Measurements from ENCODE around the gene MTMR3.
A peak's percentile ranks its signal among the peaks of the same experiment; 100 is the strongest.

The MTMR3 gene

GRCh38 chr22:30002861-30003486 lies 120.0 kb downstream of the MTMR3 start:
- no peak for DNase-seq (ENCODE audit: low spot score)

DNA sequence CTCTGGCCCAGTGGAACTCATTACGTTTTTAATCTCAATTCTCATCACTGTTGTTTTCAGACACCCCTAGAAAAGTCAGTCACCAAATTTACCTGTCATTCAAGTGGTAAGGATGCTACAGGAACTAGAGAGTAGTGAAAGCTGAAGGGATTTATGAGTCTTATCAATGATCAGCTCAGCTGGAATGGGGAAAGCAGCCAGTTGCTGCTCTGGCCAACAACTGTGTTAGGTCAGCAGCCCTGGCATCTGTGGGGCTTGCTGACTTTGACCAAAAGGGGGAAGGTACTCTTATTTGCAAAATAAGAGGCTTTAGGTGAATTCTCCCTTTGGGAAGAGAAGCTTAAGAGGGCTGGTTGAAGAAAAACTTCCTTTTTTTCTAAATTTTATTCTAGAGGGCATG lies 121.1 kb downstream of the MTMR3 start:
- no peak for DNase-seq (ENCODE audit: low spot score)

DNA sequence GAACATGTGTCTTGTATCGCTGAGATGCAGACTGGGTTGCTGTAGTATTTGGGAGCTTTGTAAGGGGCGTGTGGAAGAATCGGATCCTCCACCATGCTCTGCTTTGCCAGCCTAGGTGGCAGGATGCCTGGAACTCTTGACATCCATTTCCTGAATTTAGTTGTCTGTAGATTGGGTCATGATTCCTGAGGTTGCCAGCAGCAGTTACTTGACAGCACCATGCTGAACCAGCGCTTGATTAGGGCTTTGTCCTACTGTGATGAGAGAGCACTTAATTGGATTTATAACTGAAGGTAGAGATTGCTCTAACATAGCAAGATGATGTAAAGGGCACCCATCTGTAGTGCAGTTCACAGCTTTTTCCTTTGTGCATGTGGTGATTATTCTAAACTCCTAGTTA lies 121.7 kb downstream of the MTMR3 start:
- DNase-seq (ENCODE audit: low spot score) = no peak

DNA sequence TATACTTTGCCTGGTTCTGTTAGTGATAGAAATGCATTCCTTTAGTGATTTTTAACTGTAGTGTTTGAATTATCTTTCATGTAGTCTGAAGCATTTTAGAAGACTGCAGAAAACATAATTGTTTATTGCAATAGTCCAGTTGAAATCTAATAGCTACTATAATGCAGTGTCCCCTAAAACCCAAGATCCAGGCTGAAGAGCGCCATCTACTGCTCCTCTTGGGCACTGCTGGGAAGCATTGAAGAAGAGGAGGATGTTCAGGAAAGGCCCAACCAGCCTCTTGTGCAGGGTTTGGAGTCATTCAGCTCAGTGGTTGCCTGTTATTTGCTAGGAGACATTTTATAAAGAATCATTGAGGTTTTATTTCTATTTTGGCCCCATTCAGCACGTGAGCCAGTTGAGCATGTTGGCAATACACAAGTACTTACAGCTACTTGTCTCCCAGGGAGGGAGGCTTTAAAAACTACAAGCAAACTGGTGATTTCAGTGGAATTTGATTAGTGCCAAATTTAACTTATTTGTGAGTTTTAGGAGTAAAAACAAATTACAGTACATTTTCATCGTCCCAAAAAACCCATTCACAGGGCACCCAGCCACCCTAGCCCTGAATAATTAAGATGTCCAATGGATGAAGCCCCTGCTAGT lies 122.4 kb downstream of the MTMR3 start:
- peak; percentile 71 for DNase-seq (ENCODE audit: low spot score)

DNA sequence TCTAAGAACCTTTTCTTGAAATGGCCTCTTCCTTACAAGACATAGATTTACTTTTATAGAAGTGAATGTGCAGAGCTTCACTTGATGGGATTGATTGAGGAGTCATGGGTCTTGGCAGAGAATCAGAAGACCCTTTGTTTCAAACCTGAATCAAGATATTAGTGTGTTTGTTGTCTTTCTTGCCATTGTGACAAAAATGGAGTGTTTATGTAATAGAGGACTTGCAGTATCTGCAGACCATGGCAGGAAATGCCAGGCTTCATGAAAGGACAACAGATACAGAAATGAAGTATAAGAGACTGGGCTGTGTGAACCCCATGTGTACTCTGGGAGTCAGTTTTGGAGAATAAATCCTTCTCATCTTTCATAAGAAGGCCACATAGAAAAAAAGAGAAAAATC lies 124.4 kb downstream of the MTMR3 start:
- no peak for DNase-seq (ENCODE audit: low spot score)

DNA sequence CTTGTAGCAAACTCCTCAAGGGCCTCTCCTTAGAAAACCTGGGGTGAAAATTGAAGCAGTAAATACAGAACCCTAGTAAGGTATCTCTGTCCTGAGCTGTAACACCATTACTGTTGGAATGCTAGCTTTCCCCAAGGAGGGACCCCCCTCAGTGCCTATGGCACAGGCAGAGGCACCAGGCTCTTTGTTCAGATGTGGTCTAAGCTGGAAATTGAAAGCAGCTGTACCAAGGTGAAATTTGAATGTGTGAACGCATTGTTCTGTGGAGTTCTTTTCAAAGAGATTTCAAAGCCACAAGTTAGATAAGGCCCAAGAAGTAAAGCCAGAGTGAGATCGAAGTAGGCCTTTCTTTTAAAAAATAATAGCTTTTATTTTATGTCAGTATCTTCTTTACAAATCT lies 125.4 kb downstream of the MTMR3 start:
- no peak for DNase-seq (ENCODE audit: low spot score)

GRCh38 chr22:30009478-30009877 lies 126.5 kb downstream of the MTMR3 start:
- no peak for DNase-seq (ENCODE audit: low spot score)

DNA sequence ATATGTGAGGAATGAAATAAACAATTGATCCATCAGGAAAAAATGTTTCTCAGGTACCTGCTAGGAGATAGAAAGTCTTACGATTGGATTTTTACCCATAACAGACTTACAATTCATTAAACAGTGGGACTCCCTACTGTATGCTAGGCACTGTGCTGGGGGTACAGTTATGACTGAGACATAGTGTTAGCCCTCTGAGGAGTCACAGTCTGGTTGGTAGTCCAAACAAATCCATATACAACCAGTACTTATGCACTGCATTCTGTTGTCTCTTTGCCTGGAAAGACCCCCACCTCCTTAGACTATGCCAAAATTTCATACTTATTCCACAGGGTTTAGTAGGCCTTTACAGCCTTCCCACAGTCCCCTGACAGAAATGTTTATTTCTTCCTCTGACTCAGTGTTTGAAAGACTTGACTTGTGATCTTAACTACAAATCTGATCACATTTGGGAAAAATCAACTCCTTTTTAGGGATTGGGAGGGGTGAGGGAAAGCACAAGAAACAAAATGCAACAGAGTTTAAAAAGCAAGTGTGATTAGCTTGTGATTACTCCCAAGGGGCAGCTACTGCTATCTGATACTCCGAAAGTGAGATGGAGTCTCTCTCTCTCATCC lies 127.9 kb downstream of the MTMR3 start:
- no peak for DNase-seq (ENCODE audit: low spot score)

GRCh38 chr22:30013201-30013600 lies 130.2 kb downstream of the MTMR3 start:
- DNase-seq (ENCODE audit: low spot score) = no peak

DNA sequence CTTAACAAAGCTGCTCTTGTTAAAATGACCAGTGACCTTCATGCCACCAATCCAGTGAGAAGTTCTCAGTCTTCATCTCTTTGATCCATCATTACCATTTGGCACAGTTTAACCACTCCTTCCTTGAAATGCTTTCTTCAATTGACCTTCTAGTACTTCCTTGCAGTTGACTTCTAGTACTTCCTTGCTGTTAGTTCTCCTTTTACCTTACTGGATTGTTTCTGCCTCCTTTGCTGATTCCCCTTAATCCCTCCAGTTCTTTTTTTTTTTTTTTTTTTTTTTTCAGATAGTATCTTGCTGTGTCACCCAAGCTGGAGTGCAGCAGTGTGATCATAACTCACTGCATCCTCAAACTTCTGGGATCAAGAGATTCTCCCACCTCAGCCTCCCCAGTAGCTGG lies 131.3 kb downstream of the MTMR3 start:
- no peak for DNase-seq (ENCODE audit: low spot score)

DNA sequence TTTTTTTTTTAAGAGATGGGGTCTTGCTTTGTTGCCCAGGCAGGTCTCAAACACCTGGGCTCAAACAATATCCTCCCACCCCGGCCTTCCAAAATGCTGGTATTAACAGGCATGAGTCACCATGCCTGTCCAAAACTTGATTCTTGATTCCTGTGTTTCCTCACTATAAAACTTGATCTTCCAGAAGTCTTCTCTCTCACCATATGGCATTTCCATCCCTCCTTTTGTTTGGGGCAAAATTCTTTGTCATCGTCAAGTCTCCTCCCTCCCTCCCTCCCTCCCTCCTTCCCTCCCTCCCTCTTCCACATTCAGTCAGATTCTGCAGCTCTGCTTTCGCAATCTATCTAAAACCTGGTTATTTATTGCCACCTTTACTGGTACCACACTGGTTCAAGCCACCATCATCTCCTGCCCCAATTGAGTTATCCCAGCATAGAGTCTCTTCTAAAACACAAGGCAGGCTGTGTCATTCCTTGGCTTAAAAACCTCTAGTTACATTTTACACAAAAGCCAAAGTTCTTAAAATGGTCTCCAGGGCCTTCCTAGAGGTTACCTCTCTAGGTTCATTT lies 132.3 kb downstream of the MTMR3 start:
- no peak for DNase-seq (ENCODE audit: low spot score)

GRCh38 chr22:30015846-30016245 lies 132.9 kb downstream of the MTMR3 start:
- no peak for DNase-seq (ENCODE audit: low spot score)

- no peak for DNase-seq (ENCODE audit: low spot score)
These were observed 133.6 kb downstream of the MTMR3 start for GRCh38 chr22:30016596-30016995.

GRCh38 chr22:30017375-30018223 lies 134.6 kb downstream of the MTMR3 start:
- no peak for DNase-seq (ENCODE audit: low spot score)

- no peak for DNase-seq (ENCODE audit: low spot score)
These were observed 137.5 kb downstream of the MTMR3 start for GRCh38 chr22:30020511-30020910.

- DNase-seq (ENCODE audit: low spot score) = no peak
These were observed 138.4 kb downstream of the MTMR3 start for GRCh38 chr22:30021338-30021737.

DNA sequence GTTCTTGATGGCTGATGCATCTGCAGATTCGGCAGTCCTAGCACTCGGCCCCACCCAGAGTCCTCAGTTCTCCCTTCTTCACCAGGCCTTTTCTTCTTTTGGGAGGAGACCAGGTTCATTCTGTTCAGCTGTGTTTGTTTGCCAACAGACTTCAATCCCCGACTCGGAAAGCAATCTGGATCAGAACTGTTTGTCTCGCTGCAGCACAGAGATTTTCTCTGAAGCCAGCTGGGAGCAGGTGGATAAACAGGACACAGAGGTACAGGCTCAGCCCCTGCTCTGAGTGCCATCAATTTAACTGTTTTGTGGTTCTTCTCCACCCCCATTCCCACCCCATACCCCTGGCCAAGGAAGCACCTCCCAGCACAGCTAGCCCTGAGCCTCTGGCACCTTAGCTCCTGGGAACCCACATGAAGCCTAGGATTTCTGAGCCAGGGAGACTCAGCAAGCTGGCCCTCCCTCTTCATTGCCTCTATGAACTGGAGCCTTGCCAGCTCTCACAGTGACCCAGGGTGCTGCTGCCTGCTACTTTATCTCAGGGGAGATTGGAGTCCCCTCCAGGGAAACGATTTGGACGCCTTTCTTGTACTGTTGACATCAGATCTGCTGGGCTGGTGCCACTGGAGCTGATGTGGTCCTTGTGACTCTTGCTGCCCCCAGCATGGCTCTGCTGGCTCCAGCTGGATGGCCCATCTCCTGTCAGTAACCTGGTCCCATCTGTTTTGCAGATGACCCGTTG lies 139.1 kb downstream of the MTMR3 start:
- no peak for DNase-seq (ENCODE audit: low spot score)

DNA sequence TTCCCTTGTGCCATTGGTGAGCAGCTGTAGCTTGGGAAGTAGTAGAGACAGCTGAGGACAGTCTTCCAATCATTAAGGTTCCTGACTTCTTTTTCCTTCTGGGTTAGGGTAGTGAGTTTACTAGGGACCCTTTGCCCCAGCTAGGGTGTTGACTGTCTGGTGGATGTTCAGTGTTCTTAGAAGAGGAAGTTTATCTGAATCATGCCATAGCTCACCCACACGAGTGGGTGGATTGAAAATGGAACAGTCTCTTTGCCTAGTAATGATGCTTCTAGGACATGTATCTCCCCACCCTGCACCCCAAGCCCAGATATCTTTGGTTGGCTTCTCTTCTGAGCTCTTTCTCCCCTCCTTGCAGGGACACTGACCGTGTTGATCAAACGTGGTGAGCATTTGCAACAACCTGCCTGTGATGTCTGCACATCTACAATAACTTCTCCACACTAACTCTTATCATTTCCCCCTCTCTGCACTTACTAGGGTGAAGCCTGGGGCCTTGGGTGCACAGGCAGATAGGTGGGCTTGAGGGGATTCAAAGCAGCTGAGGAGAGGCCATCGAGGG lies 140.2 kb downstream of the MTMR3 start:
- no peak for DNase-seq (ENCODE audit: low spot score)

DNA sequence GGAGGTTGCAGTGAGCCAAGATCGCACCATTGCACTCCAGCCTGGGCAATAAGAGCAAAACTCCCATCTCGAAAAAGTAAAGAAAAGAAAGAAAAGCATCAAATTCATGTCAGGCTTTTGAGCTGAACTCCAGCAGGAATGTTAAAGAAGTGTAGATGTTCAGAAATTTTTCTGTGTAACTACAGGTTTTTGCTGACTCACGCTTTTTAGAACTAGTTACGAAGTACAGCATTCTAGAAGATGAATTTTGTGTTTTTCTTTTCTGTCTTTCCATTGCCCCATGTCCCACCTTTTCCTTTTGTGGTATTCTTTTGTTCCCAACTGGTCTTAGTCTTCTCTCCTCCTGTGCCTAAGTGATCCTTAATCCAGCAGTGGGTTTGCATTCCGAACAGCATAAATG lies 141.3 kb downstream of the MTMR3 start:
- no peak for DNase-seq (ENCODE audit: low spot score)

GRCh38 chr22:30025221-30025620 lies 142.2 kb downstream of the MTMR3 start:
- no peak for DNase-seq (ENCODE audit: low spot score)

- no peak for DNase-seq (ENCODE audit: low spot score)
These were observed 143.8 kb downstream of the MTMR3 start for GRCh38 chr22:30026756-30027155.
